HEK293 (cell line): Measurements from ENCODE around the gene GLIS1.

ENCODE experiments used
- CTCF ChIA-PET: fragments of 350-600 bp; formaldehyde crosslinking; extraction: SDS; loops from one replicate; lab custom pipeline; 2021; ENCODE audit warnings: antibody characterized with exemption; lab: Yijun Ruan, JAX
- POLR2A ChIA-PET: fragments of 300-600 bp; formaldehyde crosslinking; extraction: SDS; loops from one replicate; lab custom pipeline; 2020; ENCODE audit warnings: antibody characterized with exemption, inconsistent platforms; lab: Yijun Ruan, JAX
- H3K27ac ChIP-seq: fragments of 200-500 bp; sonication (Bioruptor generic); 2 replicates; pipeline ENCODE4 v1.5.1; 2014; ENCODE audit warnings: low read depth, low read length, control low read depth, inconsistent platforms; ENCODE audit errors: extremely low read depth
- H3K36me3 ChIP-seq, 2 experiments: fragments of 200-500 bp in 1 of 2; sonication (Bioruptor generic) in 1 of 2; 1 replicate in 1 of 2; 2 replicates in 1 of 2; pipeline ENCODE4 v1.5.1; 2014 to 2017; ENCODE audit warnings: inconsistent platforms in 2 of 2, low read length in 2 of 2; ENCODE audit not compliant: control insufficient read depth in 2 of 2, insufficient read depth in 1 of 2
- H3K4me1 ChIP-seq: fragments of 200-500 bp; sonication (Bioruptor generic); 2 replicates; pipeline ENCODE4 v1.5.1; 2014; ENCODE audit warnings: mild to moderate bottlenecking, low read length, inconsistent platforms; ENCODE audit not compliant: control insufficient read depth, insufficient read depth
- H3K4me3 ChIP-seq: 2 replicates; pipeline ENCODE4 v1.5.1; 2011; ENCODE audit warnings: low read depth, mild to moderate bottlenecking, control low read depth, low read length, moderate library complexity
- H3K9me3 ChIP-seq: fragments of 200-500 bp; sonication (Bioruptor generic); 2 replicates; pipeline ENCODE4 v1.5.1; 2014; ENCODE audit warnings: low read depth, low read length, inconsistent platforms; ENCODE audit not compliant: control insufficient read depth, insufficient read depth
- CTCF ChIP-seq: fragments of 450-650 bp; formaldehyde crosslinking; IDR thresholded peaks from 2 replicates; pipeline ENCODE4 v1.5.1; 2016; ENCODE audit warnings: missing biosample characterization, missing genetic modification characterization
- EGR2 ChIP-seq: fragments of 450-650 bp; formaldehyde crosslinking; IDR thresholded peaks from 2 replicates; pipeline ENCODE4 v1.5.1; 2016; ENCODE audit warnings: low read depth, missing biosample characterization, missing genetic modification characterization
- SP7 ChIP-seq: fragments of 450-650 bp; formaldehyde crosslinking; IDR thresholded peaks from 2 replicates; pipeline ENCODE4 v1.5.1; 2016; ENCODE audit warnings: missing biosample characterization, missing genetic modification characterization
- TSHZ1 ChIP-seq: fragments of 450-650 bp; formaldehyde crosslinking; IDR thresholded peaks from 2 replicates; pipeline ENCODE4 v1.5.1; 2016; ENCODE audit warnings: missing biosample characterization, missing genetic modification characterization, borderline replicate concordance
- YY1 ChIP-seq: fragments of 450-650 bp; formaldehyde crosslinking; IDR thresholded peaks from 2 replicates; pipeline ENCODE4 v1.5.1; 2018; ENCODE audit warnings: missing biosample characterization, missing genetic modification characterization
- ZBTB49 ChIP-seq: fragments of 450-650 bp; formaldehyde crosslinking; IDR thresholded peaks from 2 replicates; pipeline ENCODE4 v1.5.1; 2016; ENCODE audit warnings: missing biosample characterization, missing genetic modification characterization, low read depth
- ZFP37 ChIP-seq: fragments of 450-650 bp; formaldehyde crosslinking; IDR thresholded peaks from 2 replicates; pipeline ENCODE4 v1.5.1; 2016; ENCODE audit warnings: missing biosample characterization, missing genetic modification characterization
- ZNF157 ChIP-seq: fragments of 450-650 bp; formaldehyde crosslinking; IDR thresholded peaks from 2 replicates; pipeline ENCODE4 v1.5.1; 2016; ENCODE audit warnings: missing biosample characterization, missing genetic modification characterization
- ZNF16 ChIP-seq: fragments of 450-650 bp; formaldehyde crosslinking; IDR thresholded peaks from 2 replicates; pipeline ENCODE4 v1.5.1; 2016; ENCODE audit warnings: low read depth, missing biosample characterization, missing genetic modification characterization
- ZNF174 ChIP-seq: fragments of 450-650 bp; formaldehyde crosslinking; IDR thresholded peaks from 2 replicates; pipeline ENCODE4 v1.5.0; 2017; ENCODE audit warnings: missing biosample characterization, mild to moderate bottlenecking, missing genetic modification characterization
- ZNF239 ChIP-seq: fragments of 450-650 bp; formaldehyde crosslinking; IDR thresholded peaks from 2 replicates; pipeline ENCODE4 v1.5.1; 2016; ENCODE audit warnings: missing biosample characterization, missing genetic modification characterization
- ZNF423 ChIP-seq: fragments of 450-650 bp; formaldehyde crosslinking; IDR thresholded peaks from 2 replicates; pipeline ENCODE4 v1.5.1; 2016; ENCODE audit warnings: missing biosample characterization, missing genetic modification characterization
- ZNF530 ChIP-seq: fragments of 450-650 bp; formaldehyde crosslinking; IDR thresholded peaks from 2 replicates; pipeline ENCODE4 v1.5.1; 2016; ENCODE audit warnings: low read depth, missing biosample characterization, missing genetic modification characterization
- ZNF548 ChIP-seq: fragments of 450-650 bp; formaldehyde crosslinking; IDR thresholded peaks from 2 replicates; pipeline ENCODE4 v1.5.1; 2016; ENCODE audit warnings: missing biosample characterization, missing genetic modification characterization
- ZNF792 ChIP-seq: fragments of 450-650 bp; formaldehyde crosslinking; IDR thresholded peaks from 2 replicates; pipeline ENCODE4 v1.5.1; 2016; ENCODE audit warnings: missing biosample characterization, missing genetic modification characterization
- ZNF837 ChIP-seq: fragments of 450-650 bp; formaldehyde crosslinking; IDR thresholded peaks from 2 replicates; pipeline ENCODE4 v1.5.1; 2016; ENCODE audit warnings: missing biosample characterization, missing genetic modification characterization
- ZSCAN5A ChIP-seq: fragments of 450-650 bp; formaldehyde crosslinking; IDR thresholded peaks from 2 replicates; pipeline ENCODE4 v1.5.1; 2016; ENCODE audit warnings: missing biosample characterization, missing genetic modification characterization

GLIS1 gene

GRCh38 chr1:53483170-53483569, 255.8 kb downstream of the GLIS1 start (continued):
- TF ChIP-seq TSHZ1 (tag by site-specific recombination) (no peak), ZNF174 (no peak), ZNF792 (tag by site-specific recombination) (no peak), SP7 (tag by site-specific recombination) (no peak), ZNF837 (tag by site-specific recombination) (no peak), YY1 (no peak), ZSCAN5A (tag by site-specific recombination) (no peak), EGR2 (tag by site-specific recombination) (no peak), ZNF239 (tag by site-specific recombination) (no peak)

- Histone ChIP-seq H3K4me1 (no peaks in the 10 kb centered on the region), H3K4me3 (no peak overlapping the region), H3K9me3 (no peaks in the 10 kb centered on the region), H3K27ac (no peak overlapping the region), H3K36me3 (no peaks in the 10 kb centered on the region)
- ChIA-PET CTCF (interaction anchor here (1.0 to 7.8 kb wide), 2 partner anchors 13 to 200 kb away, joined by 3 to 79 read pairs; no protein-coding TSS in a partner anchor), POLR2A (no interaction called here)
- TF ChIP-seq ZNF530 (tag by site-specific recombination) (no peak), ZNF157 (tag by site-specific recombination) (no peak), CTCF (tag by site-specific recombination) (no peak), ZFP37 (tag by site-specific recombination) (no peak), ZNF423 (no peak), ZNF548 (no peak), ZNF16 (no peak), ZBTB49 (no peak)
These were observed 256.4 kb downstream of the GLIS1 start for GRCh38 chr1:53482441-53483153.
